ENCODE results near the gene RAB27B. TPM values are rescaled to one million over a fixed set of nuclear protein-coding genes. Genes with fewer than 3 reads are reported as not detected.

RAB27B gene
- total and polyA plus RNA-seq, 2 donors (not counting 1 experiment from before 2014, with no cell fraction given), result 0.01 to 0.07 TPM

DNA sequence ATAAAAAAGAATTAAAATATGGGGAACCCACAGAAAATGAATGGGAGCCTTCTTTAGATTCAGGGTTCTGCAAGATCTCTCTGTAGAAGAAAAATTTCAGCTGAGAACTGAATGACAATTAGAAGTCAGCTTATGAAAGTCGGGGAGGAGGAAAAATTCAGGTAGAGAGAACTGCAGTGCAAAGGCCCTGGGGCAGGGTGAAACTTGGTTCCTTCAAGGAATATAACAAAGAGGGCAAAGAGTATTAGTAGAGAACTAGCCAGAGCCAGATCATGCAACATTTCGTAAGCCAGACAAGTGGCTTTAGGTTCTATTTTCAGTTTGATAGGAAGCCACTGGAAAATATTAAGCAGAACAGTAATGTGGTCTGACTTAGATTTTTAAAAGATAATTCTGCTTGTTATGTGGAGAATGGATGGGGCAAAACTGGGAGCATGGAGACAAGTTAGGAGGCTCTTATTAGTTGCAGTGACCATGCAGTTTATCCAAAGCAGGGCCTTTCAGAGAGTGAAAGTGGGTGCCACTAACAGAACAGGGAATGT is 27.9 kb downstream of the RAB27B start:
- H3K4me1 Mint-ChIP-seq, result no peaks in the 10 kb centered on the region
- intact Hi-C loops (cut with micrococcal nuclease), result no loop called here
- no peaks in the 10 kb centered on the region for H4K20me1 ChIP-seq (ENCODE audit: control insufficient read depth, insufficient read depth, low read length, poor library complexity, severe bottlenecking)

DNA sequence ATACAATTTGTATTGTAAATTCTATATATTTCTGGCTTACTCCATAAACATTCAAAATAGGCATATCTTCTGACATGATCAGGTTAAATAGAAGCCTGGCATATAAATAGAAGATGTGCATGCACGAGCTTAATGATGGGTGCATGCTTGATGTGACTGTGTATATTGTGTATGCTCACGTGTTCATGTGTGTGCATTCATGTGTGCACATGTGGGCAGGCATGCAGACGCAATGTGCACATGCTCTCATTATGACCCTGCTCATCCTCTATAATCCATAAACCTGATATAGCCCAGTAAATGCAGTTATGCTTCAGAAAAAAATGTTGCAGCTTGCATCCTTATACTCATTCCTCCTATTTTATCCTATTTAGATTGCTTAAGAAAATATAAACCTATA is 29.2 kb downstream of the RAB27B start:
- H3K4me3 Mint-ChIP-seq, result no peak overlapping the region
- H3K27me3 Mint-ChIP-seq, result peaks cover 7% of the 10 kb centered on the region
- Histone ChIP-seq H3K4me3 (ENCODE audit: control extremely low read depth in 1 of 5, extremely low read depth in 1 of 5, insufficient read depth in 1 of 5, low read depth in 2 of 5, low read length in 4 of 5) (no peak overlapping the region), H3K36me3 (replicated peaks in 1 of 2; ENCODE audit: control extremely low read depth in 1 of 2, control insufficient read depth in 1 of 2, extremely low read depth in 1 of 2, insufficient read depth in 2 of 2, low read length in 1 of 2) (no peaks in the 10 kb centered on the region), H3K79me2 (ENCODE audit: control insufficient read depth, insufficient read depth, low read length) (no peaks in the 10 kb centered on the region), H3K9ac (ENCODE audit: low read length) (no peak overlapping the region), H3K27me3 (replicated peaks in 1 of 4; ENCODE audit: control extremely low read depth in 1 of 4, control insufficient read depth in 3 of 4, insufficient read depth in 4 of 4, low read length in 3 of 4) (no peaks in the 10 kb centered on the region), H2AFZ (ENCODE audit: insufficient read depth, low read depth, low read length, poor library complexity, severe bottlenecking) (no peak overlapping the region), H3K9me3 (ENCODE audit: control extremely low read depth in 1 of 3, control insufficient read depth in 2 of 3, insufficient read depth in 1 of 3, low read length in 2 of 3) (no peaks in the 10 kb centered on the region), H3K27ac (ENCODE audit: low read length in 2 of 2) (no peak overlapping the region), H4K20me1 (ENCODE audit: control insufficient read depth, insufficient read depth, low read length, poor library complexity, severe bottlenecking) (no peaks in the 10 kb centered on the region), H3K4me1 (ENCODE audit: control insufficient read depth in 2 of 2, insufficient read depth in 2 of 2, low read length in 2 of 2) (no peaks in the 10 kb centered on the region), H3K4me2 (replicated peaks; ENCODE audit: low read depth, low read length, poor library complexity, severe bottlenecking) (no peak overlapping the region)
- TF ChIP-seq EZH2 (IDR thresholded peaks at IDR 0.05; ENCODE audit: borderline replicate concordance, insufficient read depth, low read depth, low read length, poor library complexity, severe bottlenecking), result no peak
- TF ChIP-seq, protein P1, sequence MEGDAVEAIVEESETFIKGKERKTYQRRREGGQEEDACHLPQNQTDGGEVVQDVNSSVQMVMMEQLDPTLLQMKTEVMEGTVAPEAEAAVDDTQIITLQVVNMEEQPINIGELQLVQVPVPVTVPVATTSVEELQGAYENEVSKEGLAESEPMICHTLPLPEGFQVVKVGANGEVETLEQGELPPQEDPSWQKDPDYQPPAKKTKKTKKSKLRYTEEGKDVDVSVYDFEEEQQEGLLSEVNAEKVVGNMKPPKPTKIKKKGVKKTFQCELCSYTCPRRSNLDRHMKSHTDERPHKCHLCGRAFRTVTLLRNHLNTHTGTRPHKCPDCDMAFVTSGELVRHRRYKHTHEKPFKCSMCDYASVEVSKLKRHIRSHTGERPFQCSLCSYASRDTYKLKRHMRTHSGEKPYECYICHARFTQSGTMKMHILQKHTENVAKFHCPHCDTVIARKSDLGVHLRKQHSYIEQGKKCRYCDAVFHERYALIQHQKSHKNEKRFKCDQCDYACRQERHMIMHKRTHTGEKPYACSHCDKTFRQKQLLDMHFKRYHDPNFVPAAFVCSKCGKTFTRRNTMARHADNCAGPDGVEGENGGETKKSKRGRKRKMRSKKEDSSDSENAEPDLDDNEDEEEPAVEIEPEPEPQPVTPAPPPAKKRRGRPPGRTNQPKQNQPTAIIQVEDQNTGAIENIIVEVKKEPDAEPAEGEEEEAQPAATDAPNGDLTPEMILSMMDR (IDR thresholded peaks at IDR 0.05), result no peak
- intact Hi-C loops (cut with micrococcal nuclease), result no loop called here
- no peaks in the 10 kb centered on the region for H3K4me1 Mint-ChIP-seq
- no peak for DNase-seq
- POLR2A ChIA-PET, result no interaction called here
- no peak for ATAC-seq (ENCODE audit: low read depth)
- CTCF ChIA-PET, result no interaction called here
- H3K9me3 Mint-ChIP-seq (ENCODE audit: insufficient read depth), result no peaks in the 10 kb centered on the region
- H3K27ac Mint-ChIP-seq, result no peak overlapping the region
- WGBS (ENCODE audit: insufficient coverage), result 70% methylated on average over 2 of the region's 3 CpGs

More for the DNA sequence above, 27.9 kb downstream of the RAB27B start:
- Mint-ChIP-seq H3K27ac (no peak overlapping the region), H3K9me3 (ENCODE audit: insufficient read depth) (no peaks in the 10 kb centered on the region), H3K4me3 (no peak overlapping the region), H3K27me3 (peaks cover 7% of the 10 kb centered on the region)
- ChIA-PET POLR2A (no interaction called here), CTCF (no interaction called here)
- H2AFZ ChIP-seq (ENCODE audit: insufficient read depth, low read depth, low read length, poor library complexity, severe bottlenecking), result no peak overlapping the region
- no peaks in the 10 kb centered on the region for H3K79me2 ChIP-seq (ENCODE audit: control insufficient read depth, insufficient read depth, low read length)
- no peak overlapping the region for H3K9ac ChIP-seq (ENCODE audit: low read length)
- TF ChIP-seq, protein P1 (IDR thresholded peaks at IDR 0.05), result no peak
- H3K4me1 ChIP-seq (ENCODE audit: control insufficient read depth in 2 of 2, insufficient read depth in 2 of 2, low read length in 2 of 2), result no peaks in the 10 kb centered on the region
- no peak for ATAC-seq (ENCODE audit: low read depth)
- H3K27me3 ChIP-seq (replicated peaks in 1 of 4; ENCODE audit: control extremely low read depth in 1 of 4, control insufficient read depth in 3 of 4, insufficient read depth in 4 of 4, low read length in 3 of 4), result no peaks in the 10 kb centered on the region
- 50% methylated on average over 2 of the region's 2 CpGs for WGBS (ENCODE audit: insufficient coverage)
- no peak overlapping the region for H3K4me3 ChIP-seq (ENCODE audit: control extremely low read depth in 1 of 5, extremely low read depth in 1 of 5, insufficient read depth in 1 of 5, low read depth in 2 of 5, low read length in 4 of 5)
- no peaks in the 10 kb centered on the region for H3K9me3 ChIP-seq (ENCODE audit: control extremely low read depth in 1 of 3, control insufficient read depth in 2 of 3, insufficient read depth in 1 of 3, low read length in 2 of 3)
- H3K4me2 ChIP-seq (replicated peaks; ENCODE audit: low read depth, low read length, poor library complexity, severe bottlenecking), result no peak overlapping the region
- no peak for DNase-seq
- H3K27ac ChIP-seq (ENCODE audit: low read length in 2 of 2), result no peak overlapping the region
- no peaks in the 10 kb centered on the region for H3K36me3 ChIP-seq (replicated peaks in 1 of 2; ENCODE audit: control extremely low read depth in 1 of 2, control insufficient read depth in 1 of 2, extremely low read depth in 1 of 2, insufficient read depth in 2 of 2, low read length in 1 of 2)
